Breast epithelium (tissue), 3 donors: ENCODE results near the gene PTBP3.

ENCODE experiments used
- POLR2A ChIP-seq: fragments of 450-650 bp; IDR thresholded peaks from one replicate; pipeline ENCODE4 v1.6.1; 2016; ENCODE audit warnings: antibody characterized with exemption, mild to moderate bottlenecking, moderate library complexity
- TF ChIP-seq, protein P1 (sequence below), 3 donors: fragments of 450-650 bp; IDR thresholded peaks; one replicate each; pipeline ENCODE4 v1.5.1; 2016 to 2017; ENCODE audit warnings: antibody characterized with exemption in 3 of 3, mild to moderate bottlenecking in 3 of 3, moderate library complexity in 3 of 3

- no peak for TF ChIP-seq POLR2A
- TF ChIP-seq, protein P1, sequence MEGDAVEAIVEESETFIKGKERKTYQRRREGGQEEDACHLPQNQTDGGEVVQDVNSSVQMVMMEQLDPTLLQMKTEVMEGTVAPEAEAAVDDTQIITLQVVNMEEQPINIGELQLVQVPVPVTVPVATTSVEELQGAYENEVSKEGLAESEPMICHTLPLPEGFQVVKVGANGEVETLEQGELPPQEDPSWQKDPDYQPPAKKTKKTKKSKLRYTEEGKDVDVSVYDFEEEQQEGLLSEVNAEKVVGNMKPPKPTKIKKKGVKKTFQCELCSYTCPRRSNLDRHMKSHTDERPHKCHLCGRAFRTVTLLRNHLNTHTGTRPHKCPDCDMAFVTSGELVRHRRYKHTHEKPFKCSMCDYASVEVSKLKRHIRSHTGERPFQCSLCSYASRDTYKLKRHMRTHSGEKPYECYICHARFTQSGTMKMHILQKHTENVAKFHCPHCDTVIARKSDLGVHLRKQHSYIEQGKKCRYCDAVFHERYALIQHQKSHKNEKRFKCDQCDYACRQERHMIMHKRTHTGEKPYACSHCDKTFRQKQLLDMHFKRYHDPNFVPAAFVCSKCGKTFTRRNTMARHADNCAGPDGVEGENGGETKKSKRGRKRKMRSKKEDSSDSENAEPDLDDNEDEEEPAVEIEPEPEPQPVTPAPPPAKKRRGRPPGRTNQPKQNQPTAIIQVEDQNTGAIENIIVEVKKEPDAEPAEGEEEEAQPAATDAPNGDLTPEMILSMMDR (IDR thresholded peaks at IDR 0.05): no peak
These were observed 68.0 kb downstream of the PTBP3 start for GRCh38 chr9:112265391-112265790.
